ENCODE measurements around the gene VPS35L. TPM values are rescaled to one million over a fixed set of nuclear protein-coding genes. Genes with fewer than 3 reads are reported as not detected.

VPS35L gene
- total and polyA plus RNA-seq, 10 of the 15 experiments (the other 5 are each of a cell fraction or from before 2014, with no cell fraction given) = 14.9 to 44.1 (median 26.3) TPM

- TF ChIP-seq E2F4 (IDR thresholded peaks at IDR 0.05; ENCODE audit: low read depth, low read length) = no peak
- TF ChIP-seq ZBTB33 (IDR thresholded peaks at IDR 0.05) = no peak
- TF ChIP-seq LARP7 (IDR thresholded peaks at IDR 0.05) = peak; percentile 78; the same call in 1 of the 2 replicates
- TF ChIP-seq SIN3A (IDR thresholded peaks at IDR 0.05; ENCODE audit: low read depth, low read length) = no peak; the same call in 1 of the 2 replicates
- TF ChIP-seq IRF4 (IDR thresholded peaks at IDR 0.05; ENCODE audit: low read depth, low read length) = no peak
- TF ChIP-seq E2F8 (IDR thresholded peaks at IDR 0.05; ENCODE audit: low read depth, partially characterized antibody) = no peak
- TF ChIP-seq SREBF2 (IDR thresholded peaks at IDR 0.05; ENCODE audit: low read length) = no peak
- TF ChIP-seq ESRRA (IDR thresholded peaks at IDR 0.05; ENCODE audit: low read length) = no peak
- TF ChIP-seq FOS (IDR thresholded peaks at IDR 0.05; ENCODE audit: borderline replicate concordance, extremely low read depth, insufficient read length) = no peak
- no peak for TF ChIP-seq TCF12 (IDR thresholded peaks at IDR 0.05; ENCODE audit: low read depth, low read length)
These were observed 33.8 kb upstream of the VPS35L start, which contains the start of gene GDE1 (continued) for GRCh38 chr16:19521471-19522396.
